ENCODE data around the gene CCDC190. TPM values are rescaled to one million over a fixed set of nuclear protein-coding genes. Genes with fewer than 3 reads are reported as not detected.

Gene CCDC190
- total and polyA plus RNA-seq, 2 of the 8 experiments (the other 6 are each of a cell fraction or from before 2014, with no cell fraction given), result not detected

GRCh38 chr1:162910161-162910560, 49.2 kb upstream of the CCDC190 start:
- Histone ChIP-seq H3K36me3 (ENCODE audit: control insufficient read depth in 2 of 4, insufficient read depth in 4 of 4, low read length in 3 of 4) (no peaks in the 10 kb centered on the region), H3K79me2 (ENCODE audit: control insufficient read depth in 1 of 2, insufficient read depth in 2 of 2, low read length in 2 of 2) (no peaks in the 10 kb centered on the region), H4K8ac (ENCODE audit: extremely low read depth, insufficient read depth, low read length) (no peak overlapping the region), H3K27ac (ENCODE audit: low read depth, low read length) (no peak overlapping the region), H3K23ac (ENCODE audit: insufficient read length) (no peak overlapping the region), H3K9me3 (ENCODE audit: insufficient read depth in 2 of 2, low read depth in 1 of 2, low read length in 1 of 2) (peaks cover 0 to 2% of the 10 kb centered on the region in 2 experiments; a peak in 1 of 4 replicates), H2BK15ac (ENCODE audit: low read length) (no peak overlapping the region), H3K4ac (replicated peaks; ENCODE audit: insufficient read length, low read depth, low read length) (no peak overlapping the region), H2BK5ac (ENCODE audit: low read depth, low read length) (no peak overlapping the region), H3K14ac (ENCODE audit: insufficient read length) (no peak overlapping the region), H4K20me1 (replicated peaks in 1 of 2; ENCODE audit: control insufficient read depth in 1 of 2, insufficient read depth in 2 of 2, low read length in 2 of 2) (no peaks in the 10 kb centered on the region), H3K4me1 (replicated peaks in 1 of 4; ENCODE audit: control insufficient read depth in 3 of 4, insufficient read depth in 4 of 4, low read length in 3 of 4) (no peaks in the 10 kb centered on the region), H3K4me2 (ENCODE audit: insufficient read depth in 1 of 2, low read depth in 2 of 2, low read length in 2 of 2) (no peak overlapping the region), H3K4me3 (ENCODE audit: extremely low read depth in 1 of 4, insufficient read depth in 2 of 4, low read depth in 3 of 4, low read length in 4 of 4) (no peak overlapping the region), H3K79me1 (ENCODE audit: low read depth, low read length) (no peaks in the 10 kb centered on the region), H3K27me3 (replicated peaks in 1 of 4; ENCODE audit: control insufficient read depth in 3 of 4, extremely low read depth in 1 of 4, insufficient read depth in 3 of 4, low read length in 3 of 4) (no peaks in the 10 kb centered on the region), H4K5ac (ENCODE audit: insufficient read length, low read depth, low read length) (no peak overlapping the region), H3K18ac (ENCODE audit: extremely low read depth, low read length) (no peak overlapping the region), H3K23me2 (ENCODE audit: low read depth, low read length) (no peaks in the 10 kb centered on the region), H4K91ac (replicated peaks; ENCODE audit: insufficient read length, low read length) (no peak overlapping the region), H3K56ac (replicated peaks; ENCODE audit: insufficient read length, low read depth, low read length) (no peak overlapping the region), H2BK12ac (ENCODE audit: low read depth, low read length) (no peak overlapping the region), H2AFZ (ENCODE audit: low read length) (no peak overlapping the region), H3K9ac (replicated peaks in 1 of 4; ENCODE audit: extremely low read depth in 1 of 4, low read depth in 3 of 4, low read length in 3 of 4) (no peak overlapping the region), H2BK20ac (ENCODE audit: low read length) (no peak overlapping the region), H2AK5ac (ENCODE audit: low read depth, low read length) (no peak overlapping the region), H2BK120ac (replicated peaks; ENCODE audit: low read depth, low read length) (no peak overlapping the region)
- DNase-seq (ENCODE audit: low read depth in 1 of 2, low spot score in 2 of 2) (no peak), FAIRE-seq (no peak)
- 90% methylated on average over 2 of the region's 2 CpGs; no CpG with 5 or more reads in 1 of the 2 experiments for WGBS, 2 experiments (ENCODE audit: extremely low coverage in 1 of 2, insufficient coverage in 1 of 2, insufficient read length in 1 of 2, insufficient replicate concordance in 2 of 2, low coverage in 1 of 2, low lambda C conversion rate in 2 of 2, missing lambda C conversion rate in 1 of 2)
- ChIA-PET CTCF (ENCODE audit: partially characterized antibody) (interaction anchor here (0.8 to 1.0 kb wide), 3 partner anchors 9 to 32 kb away, joined by 3 to 4 read pairs (median 4); no protein-coding TSS in a partner anchor), POLR2A (ENCODE audit: partially characterized antibody) (no interaction called here)
- no peak for TF ChIP-seq JUN (IDR thresholded peaks at IDR 0.05; ENCODE audit: low read depth, low read length)
